Measurements from ENCODE around the gene VWF. TPM values are rescaled to one million over a fixed set of nuclear protein-coding genes. Genes with fewer than 3 reads are reported as not detected.

The VWF gene
- total RNA-seq, 2 donors from 2014 or later, result 164 to 251 TPM

GRCh38 chr12:6058481-6059161, 65.8 kb downstream of the VWF start:
- no peak for ATAC-seq (ENCODE audit: insufficient number of reproducible peaks, low FRiP score, low read depth)
- Histone ChIP-seq H3K4me1 (ENCODE audit: control insufficient read depth in 1 of 2, low read depth in 2 of 2) (peaks cover 4 to 21% of the 10 kb centered on the region in 2 donors), H3K27me3 (replicated peaks; ENCODE audit: insufficient read depth) (no peaks in the 10 kb centered on the region), H3K4me3 (no peak overlapping the region), H3K9me3 (no peaks in the 10 kb centered on the region), H3K36me3 (no peaks in the 10 kb centered on the region), H3K27ac (no peak overlapping the region)
- no peak for TF ChIP-seq CTCF (IDR thresholded peaks at IDR 0.05)
- no peak for DNase-seq (ENCODE audit: low spot score)

GRCh38 chr12:6057700-6058099, 66.8 kb downstream of the VWF start:
- Histone ChIP-seq H3K4me1 (ENCODE audit: control insufficient read depth in 1 of 2, low read depth in 2 of 2) (peaks cover 4 to 23% of the 10 kb centered on the region in 2 donors), H3K27ac (no peak overlapping the region), H3K36me3 (no peaks in the 10 kb centered on the region), H3K27me3 (replicated peaks; ENCODE audit: insufficient read depth) (no peaks in the 10 kb centered on the region), H3K4me3 (no peak overlapping the region), H3K9me3 (no peaks in the 10 kb centered on the region)
- ATAC-seq (ENCODE audit: insufficient number of reproducible peaks, low FRiP score, low read depth) (no peak), DNase-seq (ENCODE audit: low spot score) (no peak)
- TF ChIP-seq CTCF (IDR thresholded peaks at IDR 0.05), result no peak

GRCh38 chr12:6056406-6057240, 67.8 kb downstream of the VWF start:
- no peak for TF ChIP-seq CTCF (IDR thresholded peaks at IDR 0.05)
- H3K27me3 ChIP-seq (replicated peaks; ENCODE audit: insufficient read depth), result no peaks in the 10 kb centered on the region
- no peaks in the 10 kb centered on the region for H3K9me3 ChIP-seq
- no peak overlapping the region for H3K27ac ChIP-seq
- ATAC-seq (ENCODE audit: insufficient number of reproducible peaks, low FRiP score, low read depth) (no peak), DNase-seq (ENCODE audit: low spot score) (no peak)
- peak overlapping the region; percentile 43 for H3K4me3 ChIP-seq
- H3K4me1 ChIP-seq (ENCODE audit: control insufficient read depth in 1 of 2, low read depth in 2 of 2), result peaks cover 4 to 32% of the 10 kb centered on the region in 2 donors
- no peaks in the 10 kb centered on the region for H3K36me3 ChIP-seq

GRCh38 chr12:6053541-6053940, 70.9 kb downstream of the VWF start:
- no peak for TF ChIP-seq CTCF (IDR thresholded peaks at IDR 0.05)
- ATAC-seq (ENCODE audit: insufficient number of reproducible peaks, low FRiP score, low read depth), result no peak

GRCh38 chr12:6052940-6053329, 71.5 kb downstream of the VWF start:
- Histone ChIP-seq H3K27me3 (replicated peaks; ENCODE audit: insufficient read depth) (no peaks in the 10 kb centered on the region), H3K36me3 (no peaks in the 10 kb centered on the region), H3K9me3 (no peaks in the 10 kb centered on the region), H3K4me1 (ENCODE audit: control insufficient read depth in 1 of 2, low read depth in 2 of 2) (peaks cover 12 to 51% of the 10 kb centered on the region in 2 donors), H3K4me3 (no peak overlapping the region), H3K27ac (peak overlapping the region in 1 of 2 donors; percentile 49)
- ATAC-seq (ENCODE audit: insufficient number of reproducible peaks, low FRiP score, low read depth) (no peak), DNase-seq (ENCODE audit: low spot score) (no peak)
- TF ChIP-seq CTCF (IDR thresholded peaks at IDR 0.05), result no peak

More at GRCh38 chr12:6053541-6053940, 70.9 kb downstream of the VWF start:
- no peak overlapping the region for H3K4me3 ChIP-seq
- no peaks in the 10 kb centered on the region for H3K27me3 ChIP-seq (replicated peaks; ENCODE audit: insufficient read depth)
- no peaks in the 10 kb centered on the region for H3K36me3 ChIP-seq
- H3K9me3 ChIP-seq, result no peaks in the 10 kb centered on the region
- H3K4me1 ChIP-seq (ENCODE audit: control insufficient read depth in 1 of 2, low read depth in 2 of 2), result peaks cover 12 to 51% of the 10 kb centered on the region in 2 donors
- H3K27ac ChIP-seq, result peak overlapping the region; percentile 35 to 49
- no peak for DNase-seq (ENCODE audit: low spot score)
